T-helper 17 cell (primary cell): ENCODE data around the gene INTS11. TPM values are rescaled to one million over a fixed set of nuclear protein-coding genes. Genes with fewer than 3 reads are reported as not detected.
A peak's percentile ranks its signal among the peaks of the same experiment; 100 is the strongest.

Experiments
- ATAC-seq: fragments of 150-1000 bp; cut with Tn5 transposase; 2 replicates; pipeline ENCODE4 v1.10.0; 2021; ENCODE audit warnings: mild to moderate bottlenecking, moderate library complexity
- DNase-seq, 3 donors: peaks; one replicate each; pipeline versions ENCODE4 v3.0.0 to v3.0.0-alpha.2; 2020 to 2021
- H3K9me3 ChIP-seq: one replicate; pipeline ENCODE4 v1.7.0; 2013; ENCODE audit warnings: low read length, mild to moderate bottlenecking; ENCODE audit not compliant: control insufficient read depth, poor library complexity, severe bottlenecking
- H3K27ac Mint-ChIP-seq: one replicate; pipeline ENCODE4 v1.8.0; 2022; ENCODE audit warnings: mild to moderate bottlenecking, moderate library complexity, mixed read lengths
- H3K27me3 Mint-ChIP-seq: one replicate; pipeline ENCODE4 v1.8.0; 2022; ENCODE audit warnings: mixed read lengths
- H3K36me3 Mint-ChIP-seq: one replicate; pipeline ENCODE4 v1.8.0; 2022; ENCODE audit warnings: low read depth, mixed read lengths
- H3K4me1 Mint-ChIP-seq: one replicate; pipeline ENCODE4 v1.8.0; 2022; ENCODE audit warnings: mild to moderate bottlenecking, mixed read lengths
- H3K4me3 Mint-ChIP-seq: one replicate; pipeline ENCODE4 v1.8.0; 2022; ENCODE audit warnings: mild to moderate bottlenecking, moderate library complexity, mixed read lengths
- total RNA-seq, 4 donors: library from RNA in 2 of 4; stranded (reverse) in 2 of 4; gene quantifications; one replicate each; pipeline ENCODE4 v1.2.3 and lab custom pipeline; 2022 to 2026

The INTS11 gene
- total RNA-seq, 2 donors from 2014 or later, result 130 to 132 TPM

GRCh38 chr1:1344655-1345361 lies 20.3 kb upstream of the INTS11 start:
- no peak overlapping the region for H3K27ac Mint-ChIP-seq
- no peak for ATAC-seq

GRCh38 chr1:1343811-1344421 lies 19.5 kb upstream of the INTS11 start:
- Mint-ChIP-seq H3K27me3 (no peaks in the 10 kb centered on the region), H3K4me1 (peaks cover 6% of the 10 kb centered on the region), H3K27ac (no peak overlapping the region), H3K4me3 (no peak overlapping the region), H3K36me3 (no peaks in the 10 kb centered on the region)
- DNase-seq, result no peak
- H3K9me3 ChIP-seq, result no peaks in the 10 kb centered on the region
- ATAC-seq, result no peak

More at GRCh38 chr1:1344655-1345361, 20.3 kb upstream of the INTS11 start:
- Mint-ChIP-seq H3K4me1 (peaks cover 6% of the 10 kb centered on the region), H3K4me3 (no peak overlapping the region), H3K36me3 (no peaks in the 10 kb centered on the region), H3K27me3 (no peaks in the 10 kb centered on the region)
- H3K9me3 ChIP-seq, result no peaks in the 10 kb centered on the region
- DNase-seq, result no peak

- H3K9me3 ChIP-seq, result no peaks in the 10 kb centered on the region
- H3K4me1 Mint-ChIP-seq, result peaks cover 6% of the 10 kb centered on the region
- H3K36me3 Mint-ChIP-seq, result no peaks in the 10 kb centered on the region
- DNase-seq (no peak), ATAC-seq (no peak)
- H3K4me3 Mint-ChIP-seq, result no peak overlapping the region
- no peaks in the 10 kb centered on the region for H3K27me3 Mint-ChIP-seq
- peak overlapping the region; percentile 14 for H3K27ac Mint-ChIP-seq
Observed at GRCh38 chr1:1342584-1343115, 18.2 kb upstream of the INTS11 start.

GRCh38 chr1:1342061-1342562 lies 17.7 kb upstream of the INTS11 start:
- Mint-ChIP-seq H3K27ac (peak overlapping the region; percentile 14), H3K4me1 (peaks cover 5% of the 10 kb centered on the region), H3K36me3 (no peaks in the 10 kb centered on the region), H3K27me3 (no peaks in the 10 kb centered on the region), H3K4me3 (no peak overlapping the region)
- H3K9me3 ChIP-seq, result no peaks in the 10 kb centered on the region
- DNase-seq, result no peak
- no peak for ATAC-seq

- no peak for DNase-seq
- no peak for ATAC-seq
- H3K4me3 Mint-ChIP-seq, result no peak overlapping the region
- H3K27ac Mint-ChIP-seq, result no peak overlapping the region
- no peaks in the 10 kb centered on the region for H3K36me3 Mint-ChIP-seq
- H3K27me3 Mint-ChIP-seq, result no peaks in the 10 kb centered on the region
- H3K9me3 ChIP-seq, result no peaks in the 10 kb centered on the region
- peaks cover 2% of the 10 kb centered on the region for H3K4me1 Mint-ChIP-seq
Observed at GRCh38 chr1:1341549-1342021, 17.1 kb upstream of the INTS11 start.

- ATAC-seq (no peak), DNase-seq (no peak)
- Mint-ChIP-seq H3K27ac (no peak overlapping the region), H3K4me3 (no peak overlapping the region), H3K36me3 (no peaks in the 10 kb centered on the region), H3K4me1 (peaks cover 2% of the 10 kb centered on the region), H3K27me3 (no peaks in the 10 kb centered on the region)
- H3K9me3 ChIP-seq, result no peaks in the 10 kb centered on the region
Observed at GRCh38 chr1:1340791-1341548, 16.5 kb upstream of the INTS11 start.

- ATAC-seq, result no peak
- H3K36me3 Mint-ChIP-seq, result no peaks in the 10 kb centered on the region
- no peak for DNase-seq
- peaks cover 2% of the 10 kb centered on the region for H3K4me1 Mint-ChIP-seq
- H3K9me3 ChIP-seq, result no peaks in the 10 kb centered on the region
- H3K27ac Mint-ChIP-seq, result no peak overlapping the region
- H3K27me3 Mint-ChIP-seq, result no peaks in the 10 kb centered on the region
- no peak overlapping the region for H3K4me3 Mint-ChIP-seq
Observed at GRCh38 chr1:1340185-1340584, 15.7 kb upstream of the INTS11 start.

- no peaks in the 10 kb centered on the region for H3K9me3 ChIP-seq
- no peaks in the 10 kb centered on the region for H3K27me3 Mint-ChIP-seq
- H3K36me3 Mint-ChIP-seq, result no peaks in the 10 kb centered on the region
- DNase-seq, result no peak
- ATAC-seq, result no peak
- no peak overlapping the region for H3K27ac Mint-ChIP-seq
- peaks cover 5% of the 10 kb centered on the region for H3K4me1 Mint-ChIP-seq
- H3K4me3 Mint-ChIP-seq, result no peak overlapping the region
Observed at GRCh38 chr1:1338278-1338677, 13.8 kb upstream of the INTS11 start.

GRCh38 chr1:1337793-1338147 lies 13.3 kb upstream of the INTS11 start:
- no peak overlapping the region for H3K4me3 Mint-ChIP-seq
- H3K27me3 Mint-ChIP-seq, result no peaks in the 10 kb centered on the region
- H3K9me3 ChIP-seq, result no peaks in the 10 kb centered on the region
- H3K27ac Mint-ChIP-seq, result no peak overlapping the region
- H3K36me3 Mint-ChIP-seq, result no peaks in the 10 kb centered on the region
- DNase-seq (no peak), ATAC-seq (peak; percentile 74)
- peaks cover 4% of the 10 kb centered on the region for H3K4me1 Mint-ChIP-seq

GRCh38 chr1:1336931-1337792 lies 12.7 kb upstream of the INTS11 start:
- no peaks in the 10 kb centered on the region for H3K9me3 ChIP-seq
- no peaks in the 10 kb centered on the region for H3K36me3 Mint-ChIP-seq
- H3K27me3 Mint-ChIP-seq, result no peaks in the 10 kb centered on the region
- DNase-seq, result no peak
- no peak overlapping the region for H3K4me3 Mint-ChIP-seq
- H3K27ac Mint-ChIP-seq, result no peak overlapping the region
- H3K4me1 Mint-ChIP-seq, result peaks cover 3% of the 10 kb centered on the region
- ATAC-seq, result no peak

- DNase-seq (no peak), ATAC-seq (no peak)
- Mint-ChIP-seq H3K4me1 (peaks cover 3% of the 10 kb centered on the region), H3K4me3 (no peak overlapping the region), H3K36me3 (no peaks in the 10 kb centered on the region), H3K27me3 (no peaks in the 10 kb centered on the region), H3K27ac (no peak overlapping the region)
- H3K9me3 ChIP-seq, result no peaks in the 10 kb centered on the region
Observed at GRCh38 chr1:1336446-1336845, 12.0 kb upstream of the INTS11 start.

- Mint-ChIP-seq H3K27ac (no peak overlapping the region), H3K36me3 (no peaks in the 10 kb centered on the region)
- DNase-seq, result no peak
Observed at GRCh38 chr1:1335792-1336248, 11.4 kb upstream of the INTS11 start.

More at GRCh38 chr1:1335792-1336248, 11.4 kb upstream of the INTS11 start:
- no peak overlapping the region for H3K4me3 Mint-ChIP-seq
- H3K27me3 Mint-ChIP-seq, result no peaks in the 10 kb centered on the region
- no peaks in the 10 kb centered on the region for H3K9me3 ChIP-seq
- ATAC-seq, result no peak
- H3K4me1 Mint-ChIP-seq, result peaks cover 3% of the 10 kb centered on the region
